Muscle layer of duodenum (tissue), 2 donors: ENCODE measurements around the gene SYNDIG1.

Experiments
- H3K27ac ChIP-seq: one replicate; pipeline ENCODE4 v1.7.0; 2013; ENCODE audit warnings: mild to moderate bottlenecking, low read length
- H3K27me3 ChIP-seq: one replicate; pipeline ENCODE4 v1.7.0; 2013; ENCODE audit warnings: low read depth, mild to moderate bottlenecking, control low read depth, low read length
- H3K36me3 ChIP-seq, 2 donors: one replicate each; pipeline ENCODE4 v1.7.0; 2013; ENCODE audit warnings: low read length in 2 of 2, control low read depth in 1 of 2, mild to moderate bottlenecking in 1 of 2; ENCODE audit not compliant: insufficient read depth in 2 of 2, control insufficient read depth in 1 of 2
- H3K4me1 ChIP-seq, 2 donors: one replicate each; pipeline ENCODE4 v1.7.0; 2013; ENCODE audit warnings: low read length in 2 of 2, mild to moderate bottlenecking in 2 of 2, control low read depth in 1 of 2, moderate library complexity in 1 of 2; ENCODE audit not compliant: insufficient read depth in 2 of 2, control insufficient read depth in 1 of 2
- H3K4me3 ChIP-seq, 2 donors: one replicate each; pipeline ENCODE4 v1.7.0; 2013; ENCODE audit warnings: low read length in 2 of 2, low read depth in 1 of 2, mild to moderate bottlenecking in 1 of 2
- H3K9me3 ChIP-seq, 2 donors: one replicate each; pipeline ENCODE4 v1.7.0; 2013; ENCODE audit warnings: low read length in 2 of 2, control low read depth in 1 of 2, mild to moderate bottlenecking in 1 of 2; ENCODE audit not compliant: control insufficient read depth in 1 of 2
- donor health status: healthy.

SYNDIG1 gene

GRCh38 chr20:24634855-24635254 is 165.4 kb downstream of the SYNDIG1 start:
- no peaks in the 10 kb centered on the region for H3K36me3 ChIP-seq
- H3K27me3 ChIP-seq = no peaks in the 10 kb centered on the region
- H3K4me1 ChIP-seq = no peaks in the 10 kb centered on the region
- no peaks in the 10 kb centered on the region for H3K9me3 ChIP-seq
- H3K4me3 ChIP-seq = no peak overlapping the region
- no peak overlapping the region for H3K27ac ChIP-seq

DNA sequence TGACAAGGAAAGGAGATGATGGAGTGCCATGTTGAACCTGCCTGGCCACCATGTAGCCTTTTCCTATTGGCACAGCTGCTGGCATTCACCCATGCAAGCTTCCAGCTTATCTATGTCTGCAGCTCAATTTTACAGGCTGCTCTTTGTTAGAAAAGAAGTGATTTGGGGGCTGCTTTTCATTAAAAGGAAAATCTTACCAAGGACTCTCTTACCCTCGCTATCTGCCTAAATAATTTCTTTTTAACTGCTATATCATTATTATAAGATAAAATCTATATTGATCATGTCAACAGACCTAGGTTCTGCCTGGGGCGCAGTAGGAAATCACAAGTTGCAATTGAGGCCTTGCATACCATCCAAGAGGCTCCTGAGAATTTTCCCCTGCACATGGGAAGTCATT is 167.2 kb downstream of the SYNDIG1 start:
- Histone ChIP-seq H3K36me3 (no peaks in the 10 kb centered on the region), H3K9me3 (no peaks in the 10 kb centered on the region), H3K27me3 (no peaks in the 10 kb centered on the region), H3K27ac (no peak overlapping the region), H3K4me3 (no peak overlapping the region), H3K4me1 (no peaks in the 10 kb centered on the region)

GRCh38 chr20:24637087-24637486 is 167.7 kb downstream of the SYNDIG1 start:
- Histone ChIP-seq H3K27ac (no peak overlapping the region), H3K36me3 (no peaks in the 10 kb centered on the region), H3K9me3 (no peaks in the 10 kb centered on the region), H3K4me1 (no peaks in the 10 kb centered on the region), H3K4me3 (no peak overlapping the region), H3K27me3 (no peaks in the 10 kb centered on the region)

- Histone ChIP-seq H3K4me1 (no peaks in the 10 kb centered on the region), H3K9me3 (no peaks in the 10 kb centered on the region), H3K36me3 (no peaks in the 10 kb centered on the region), H3K27ac (no peak overlapping the region), H3K4me3 (no peak overlapping the region), H3K27me3 (no peaks in the 10 kb centered on the region)
Measured at GRCh38 chr20:24637941-24638340, 168.5 kb downstream of the SYNDIG1 start.

GRCh38 chr20:24638591-24639548 is 169.4 kb downstream of the SYNDIG1 start:
- Histone ChIP-seq H3K4me3 (no peak overlapping the region), H3K9me3 (no peaks in the 10 kb centered on the region), H3K27me3 (no peaks in the 10 kb centered on the region), H3K27ac (no peak overlapping the region), H3K4me1 (no peaks in the 10 kb centered on the region), H3K36me3 (no peaks in the 10 kb centered on the region)

DNA sequence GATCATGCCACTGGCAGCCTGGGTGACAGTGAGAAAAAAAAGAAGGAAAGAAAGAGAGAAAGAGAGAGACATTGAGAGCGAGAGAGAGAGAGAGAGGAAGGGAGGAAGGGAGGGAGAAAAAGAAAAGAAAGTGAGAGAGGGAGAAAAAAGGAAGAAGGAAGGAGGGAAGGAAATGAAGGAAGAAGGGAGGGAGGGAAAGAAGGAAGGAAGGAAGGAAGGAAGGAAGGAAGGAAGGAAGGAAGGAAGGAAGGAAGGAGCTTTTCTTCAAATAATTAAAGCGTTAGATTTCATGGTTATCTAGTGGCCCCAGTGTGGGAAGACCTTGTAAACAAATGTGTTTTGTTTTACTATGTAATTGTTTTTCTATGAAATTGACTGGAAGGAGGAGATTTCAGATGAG is 170.8 kb downstream of the SYNDIG1 start:
- no peaks in the 10 kb centered on the region for H3K27me3 ChIP-seq
- no peak overlapping the region for H3K27ac ChIP-seq
- no peaks in the 10 kb centered on the region for H3K36me3 ChIP-seq
- H3K9me3 ChIP-seq = peaks cover 0 to 4% of the 10 kb centered on the region in 2 donors
- no peaks in the 10 kb centered on the region for H3K4me1 ChIP-seq
- H3K4me3 ChIP-seq = no peak overlapping the region

DNA sequence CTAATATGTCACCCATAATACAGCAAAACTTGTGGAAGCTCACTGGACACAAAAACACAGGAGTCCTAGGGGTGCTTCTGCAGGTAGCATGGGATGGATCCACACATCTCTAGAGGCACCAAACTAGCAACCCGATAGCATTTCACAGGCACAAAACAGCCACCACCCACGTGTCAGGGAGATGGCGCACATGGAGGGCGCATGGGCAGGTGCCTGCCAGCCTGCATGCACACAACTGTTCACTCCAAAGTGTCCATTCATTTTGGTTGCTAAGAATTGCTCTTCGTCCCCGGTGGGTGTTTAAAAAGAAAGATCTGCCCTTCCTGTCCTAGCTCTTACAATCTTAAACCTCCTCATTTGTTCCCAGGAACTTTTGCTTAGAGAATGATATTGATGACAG is 171.3 kb downstream of the SYNDIG1 start:
- H3K4me3 ChIP-seq = no peak overlapping the region
- H3K27me3 ChIP-seq = no peaks in the 10 kb centered on the region
- H3K27ac ChIP-seq = no peak overlapping the region
- H3K36me3 ChIP-seq = no peaks in the 10 kb centered on the region
- no peaks in the 10 kb centered on the region for H3K4me1 ChIP-seq
- peaks cover 0 to 4% of the 10 kb centered on the region in 2 donors for H3K9me3 ChIP-seq

GRCh38 chr20:24643731-24644626 is 174.6 kb downstream of the SYNDIG1 start:
- Histone ChIP-seq H3K4me3 (no peak overlapping the region), H3K4me1 (peaks cover 0 to 8% of the 10 kb centered on the region in 2 donors), H3K9me3 (peaks cover 0 to 4% of the 10 kb centered on the region in 2 donors), H3K27ac (no peak overlapping the region), H3K36me3 (no peaks in the 10 kb centered on the region), H3K27me3 (no peaks in the 10 kb centered on the region)

DNA sequence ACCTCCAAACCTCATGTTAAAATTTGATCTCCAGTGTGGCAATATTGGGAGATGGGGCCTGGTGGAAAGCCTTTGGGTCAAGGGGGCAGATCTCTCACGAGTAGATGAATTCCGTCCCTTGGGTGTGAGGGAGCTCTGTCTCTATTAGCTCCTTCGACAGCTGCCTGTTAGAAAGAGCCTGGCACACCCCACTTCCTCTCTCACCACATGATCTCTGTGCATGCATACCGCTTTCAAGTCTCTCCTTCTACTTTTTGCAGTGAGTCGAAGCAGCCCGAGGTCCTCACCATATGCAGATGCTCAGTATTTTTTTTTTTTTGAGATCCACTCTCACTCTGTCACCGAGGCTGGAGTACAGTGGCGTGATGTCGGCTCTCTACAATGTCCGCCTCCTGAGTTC is 176.9 kb downstream of the SYNDIG1 start:
- Histone ChIP-seq H3K36me3 (no peaks in the 10 kb centered on the region), H3K4me3 (no peak overlapping the region), H3K4me1 (peaks cover 0 to 8% of the 10 kb centered on the region in 2 donors), H3K27me3 (no peaks in the 10 kb centered on the region), H3K9me3 (peaks cover 0 to 4% of the 10 kb centered on the region in 2 donors), H3K27ac (no peak overlapping the region)

DNA sequence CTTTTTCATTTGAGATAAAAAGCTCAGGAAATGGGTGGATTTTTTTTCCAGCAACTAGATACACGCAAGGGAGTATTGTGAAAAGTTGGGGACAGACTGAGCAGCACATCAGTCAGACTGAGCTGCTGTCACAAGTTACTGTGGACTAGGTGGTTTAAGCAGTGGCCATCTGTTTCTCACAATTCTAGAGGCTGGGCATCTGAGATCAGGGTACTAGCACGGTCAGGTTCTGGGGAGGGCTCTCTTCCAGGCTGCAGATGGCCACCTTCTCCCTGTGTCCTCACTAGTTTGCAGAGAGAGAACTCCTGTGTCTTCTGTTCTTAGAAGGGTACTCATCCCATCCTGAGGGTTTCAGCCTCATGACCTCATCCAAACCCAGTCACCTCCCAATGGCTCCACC is 178.3 kb downstream of the SYNDIG1 start:
- Histone ChIP-seq H3K4me1 (peaks cover 0 to 8% of the 10 kb centered on the region in 2 donors), H3K36me3 (no peaks in the 10 kb centered on the region), H3K9me3 (peaks cover 0 to 4% of the 10 kb centered on the region in 2 donors), H3K4me3 (no peak overlapping the region), H3K27me3 (no peaks in the 10 kb centered on the region), H3K27ac (no peak overlapping the region)

GRCh38 chr20:24648481-24648880 is 179.1 kb downstream of the SYNDIG1 start:
- peaks cover 0 to 4% of the 10 kb centered on the region in 2 donors for H3K9me3 ChIP-seq
- no peak overlapping the region for H3K4me3 ChIP-seq
- H3K4me1 ChIP-seq = peaks cover 0 to 8% of the 10 kb centered on the region in 2 donors
- no peak overlapping the region for H3K27ac ChIP-seq
- no peaks in the 10 kb centered on the region for H3K27me3 ChIP-seq
- no peaks in the 10 kb centered on the region for H3K36me3 ChIP-seq
